Activated CD4-positive, alpha-beta memory T cell treated with anti-CD3 and anti-CD28 coated beads, Interleukin-2, amount 10 ng/mL, durations not matched to agents 7 days and 5 days (primary cell): ENCODE results near the gene NID2. TPM values are rescaled to one million over a fixed set of nuclear protein-coding genes. Genes with fewer than 3 reads are reported as not detected.

Experiments used
- CTCF ChIA-PET: fragments of 350-600 bp; sonication (Branson Sonifier 250); formaldehyde crosslinking; loops from one replicate; lab custom pipeline; 2021; ENCODE audit warnings: antibody characterized with exemption, inconsistent platforms; lab: Charles Lee
- POLR2A ChIA-PET: fragments of 350-600 bp; sonication (Branson Sonifier 250); formaldehyde crosslinking; loops from one replicate; lab custom pipeline; 2021; ENCODE audit warnings: antibody characterized with exemption; lab: Charles Lee
- DNase-seq: peaks from one replicate; pipeline ENCODE4 v3.0.0-alpha.2; 2020
- H3K27ac Mint-ChIP-seq: one replicate; pipeline ENCODE4 v1.8.0; 2021; ENCODE audit warnings: mild to moderate bottlenecking, mixed read lengths
- H3K27me3 Mint-ChIP-seq: one replicate; pipeline ENCODE4 v1.8.0; 2021; ENCODE audit warnings: mixed read lengths
- H3K36me3 Mint-ChIP-seq: one replicate; pipeline ENCODE4 v1.8.0; 2021; ENCODE audit warnings: low read depth, mixed read lengths
- H3K4me1 Mint-ChIP-seq: one replicate; pipeline ENCODE4 v1.8.0; 2021; ENCODE audit warnings: mixed read lengths
- H3K4me3 Mint-ChIP-seq: one replicate; pipeline ENCODE4 v1.8.0; 2021; ENCODE audit warnings: mild to moderate bottlenecking, mixed read lengths
- H3K9me3 Mint-ChIP-seq: one replicate; pipeline ENCODE4 v1.8.0; 2021; ENCODE audit warnings: mixed read lengths
- total RNA-seq, 2 experiments: library from RNA; stranded (reverse); gene quantifications; one replicate each; pipeline ENCODE4 v1.2.3, GENCODE V29; 2021

The NID2 gene
- total RNA-seq, 2 experiments from 2014 or later, result 0.15 to 0.18 TPM

GRCh38 chr14:52012635-52013034, 56.2 kb downstream of the NID2 start:
- H3K9me3 Mint-ChIP-seq, result no peaks in the 10 kb centered on the region

GRCh38 chr14:52011523-52011922, 57.3 kb downstream of the NID2 start:
- Mint-ChIP-seq H3K9me3 (no peaks in the 10 kb centered on the region), H3K36me3 (peaks cover 39% of the 10 kb centered on the region), H3K27ac (no peak overlapping the region), H3K4me1 (no peaks in the 10 kb centered on the region), H3K4me3 (no peak overlapping the region), H3K27me3 (peaks cover 3% of the 10 kb centered on the region)
- CTCF ChIA-PET, result interaction anchor here (0.6 kb wide), 1 partner anchor 32 kb away, joined by 3 read pairs; no protein-coding TSS in a partner anchor
- POLR2A ChIA-PET, result no interaction called here
- no peak for DNase-seq

More at GRCh38 chr14:52012635-52013034, 56.2 kb downstream of the NID2 start:
- Mint-ChIP-seq H3K4me1 (no peaks in the 10 kb centered on the region), H3K27me3 (peaks cover 4% of the 10 kb centered on the region), H3K27ac (no peak overlapping the region), H3K36me3 (peaks cover 34% of the 10 kb centered on the region), H3K4me3 (no peak overlapping the region)
- POLR2A ChIA-PET, result no interaction called here
- CTCF ChIA-PET, result interaction anchor here (0.9 kb wide), 1 partner anchor 9 kb away, joined by 3 read pairs; no protein-coding TSS in a partner anchor
- no peak for DNase-seq

- POLR2A ChIA-PET, result no interaction called here
- Mint-ChIP-seq H3K9me3 (no peaks in the 10 kb centered on the region), H3K36me3 (peaks cover 52% of the 10 kb centered on the region), H3K27me3 (no peaks in the 10 kb centered on the region), H3K27ac (no peak overlapping the region), H3K4me3 (no peak overlapping the region), H3K4me1 (no peaks in the 10 kb centered on the region)
- DNase-seq, result no peak
- CTCF ChIA-PET, result no interaction called here
Observed at GRCh38 chr14:52010173-52010693, 58.6 kb downstream of the NID2 start.

- no peak for DNase-seq
- no peaks in the 10 kb centered on the region for H3K27me3 Mint-ChIP-seq
- no peaks in the 10 kb centered on the region for H3K9me3 Mint-ChIP-seq
- no peaks in the 10 kb centered on the region for H3K4me1 Mint-ChIP-seq
- H3K27ac Mint-ChIP-seq, result no peak overlapping the region
- peaks cover 64% of the 10 kb centered on the region for H3K36me3 Mint-ChIP-seq
- ChIA-PET POLR2A (no interaction called here), CTCF (no interaction called here)
- no peak overlapping the region for H3K4me3 Mint-ChIP-seq
Observed at GRCh38 chr14:52008136-52008535, 60.7 kb downstream of the NID2 start.

GRCh38 chr14:52007637-52008036, 61.2 kb downstream of the NID2 start:
- Mint-ChIP-seq H3K27ac (no peak overlapping the region), H3K36me3 (peaks cover 66% of the 10 kb centered on the region)
- CTCF ChIA-PET, result no interaction called here

GRCh38 chr14:52007211-52007610, 61.6 kb downstream of the NID2 start:
- POLR2A ChIA-PET, result interaction anchor here (1.3 kb wide), 1 partner anchor 124 kb away, joined by 3 read pairs; no protein-coding TSS in a partner anchor
- Mint-ChIP-seq H3K4me1 (no peaks in the 10 kb centered on the region), H3K36me3 (peaks cover 71% of the 10 kb centered on the region), H3K27me3 (no peaks in the 10 kb centered on the region), H3K4me3 (no peak overlapping the region), H3K27ac (no peak overlapping the region), H3K9me3 (no peaks in the 10 kb centered on the region)
- DNase-seq, result no peak
- CTCF ChIA-PET, result interaction anchor here (1.7 kb wide), 1 partner anchor 12 kb away, joined by 9 read pairs; no protein-coding TSS in a partner anchor

More at GRCh38 chr14:52007637-52008036, 61.2 kb downstream of the NID2 start:
- Mint-ChIP-seq H3K27me3 (no peaks in the 10 kb centered on the region), H3K4me3 (no peak overlapping the region), H3K4me1 (no peaks in the 10 kb centered on the region), H3K9me3 (no peaks in the 10 kb centered on the region)
- DNase-seq, result no peak
- POLR2A ChIA-PET, result no interaction called here

- peaks cover 74% of the 10 kb centered on the region for H3K36me3 Mint-ChIP-seq
- ChIA-PET CTCF (interaction anchor here (0.9 to 1.7 kb wide), 2 partner anchors 11 to 15 kb away, joined by 3 to 9 read pairs; no protein-coding TSS in a partner anchor), POLR2A (interaction anchor here (1.1 to 1.3 kb wide), 2 partner anchors 11 to 124 kb away, joined by 3 read pairs; no protein-coding TSS in a partner anchor)
Observed at GRCh38 chr14:52006361-52006760, 62.5 kb downstream of the NID2 start.

GRCh38 chr14:52005625-52006024, 63.2 kb downstream of the NID2 start:
- Mint-ChIP-seq H3K27me3 (no peaks in the 10 kb centered on the region), H3K36me3 (peaks cover 71% of the 10 kb centered on the region), H3K4me1 (no peaks in the 10 kb centered on the region), H3K27ac (no peak overlapping the region), H3K4me3 (no peak overlapping the region), H3K9me3 (no peaks in the 10 kb centered on the region)
- DNase-seq, result no peak
- CTCF ChIA-PET, result interaction anchor here (0.5 to 1.7 kb wide), 2 partner anchors 10 to 294 kb away, joined by 3 to 9 read pairs; no protein-coding TSS in a partner anchor
- POLR2A ChIA-PET, result interaction anchor here (1.1 kb wide), 1 partner anchor 10 kb away, joined by 3 read pairs; no protein-coding TSS in a partner anchor

More at GRCh38 chr14:52006361-52006760, 62.5 kb downstream of the NID2 start:
- no peaks in the 10 kb centered on the region for H3K27me3 Mint-ChIP-seq
- H3K4me1 Mint-ChIP-seq, result no peaks in the 10 kb centered on the region
- no peak overlapping the region for H3K4me3 Mint-ChIP-seq
- no peaks in the 10 kb centered on the region for H3K9me3 Mint-ChIP-seq
- no peak for DNase-seq
- H3K27ac Mint-ChIP-seq, result no peak overlapping the region

- Mint-ChIP-seq H3K36me3 (peaks cover 74% of the 10 kb centered on the region), H3K9me3 (no peaks in the 10 kb centered on the region), H3K4me3 (no peak overlapping the region), H3K27ac (no peak overlapping the region), H3K27me3 (no peaks in the 10 kb centered on the region), H3K4me1 (no peaks in the 10 kb centered on the region)
- ChIA-PET CTCF (no interaction called here), POLR2A (interaction anchor here (1.2 kb wide), 1 partner anchor 13 kb away, joined by 3 read pairs; no protein-coding TSS in a partner anchor)
- DNase-seq, result no peak
Observed at GRCh38 chr14:52003324-52003723, 65.5 kb downstream of the NID2 start.

- ChIA-PET POLR2A (interaction anchor here (0.6 to 1.2 kb wide), 2 partner anchors 12 to 128 kb away, joined by 3 to 4 read pairs; no protein-coding TSS in a partner anchor), CTCF (no interaction called here)
- H3K4me1 Mint-ChIP-seq, result no peaks in the 10 kb centered on the region
- H3K4me3 Mint-ChIP-seq, result no peak overlapping the region
- peaks cover 67% of the 10 kb centered on the region for H3K36me3 Mint-ChIP-seq
- no peaks in the 10 kb centered on the region for H3K9me3 Mint-ChIP-seq
- H3K27me3 Mint-ChIP-seq, result no peaks in the 10 kb centered on the region
- no peak overlapping the region for H3K27ac Mint-ChIP-seq
- no peak for DNase-seq
Observed at GRCh38 chr14:52002542-52002941, 66.3 kb downstream of the NID2 start.

GRCh38 chr14:52000696-52001095, 68.2 kb downstream of the NID2 start:
- CTCF ChIA-PET, result no interaction called here
- DNase-seq, result no peak
- Mint-ChIP-seq H3K4me3 (no peak overlapping the region), H3K4me1 (peaks cover 4% of the 10 kb centered on the region), H3K27ac (no peak overlapping the region), H3K27me3 (no peaks in the 10 kb centered on the region), H3K9me3 (no peaks in the 10 kb centered on the region), H3K36me3 (peaks cover 68% of the 10 kb centered on the region)
- POLR2A ChIA-PET, result no interaction called here

GRCh38 chr14:52000019-52000582, 68.8 kb downstream of the NID2 start:
- H3K27ac Mint-ChIP-seq, result no peak overlapping the region
- DNase-seq, result no peak
- ChIA-PET CTCF (no interaction called here), POLR2A (no interaction called here)
- no peak overlapping the region for H3K4me3 Mint-ChIP-seq
- H3K36me3 Mint-ChIP-seq, result peaks cover 66% of the 10 kb centered on the region
- H3K9me3 Mint-ChIP-seq, result no peaks in the 10 kb centered on the region
- H3K4me1 Mint-ChIP-seq, result peaks cover 4% of the 10 kb centered on the region
- no peaks in the 10 kb centered on the region for H3K27me3 Mint-ChIP-seq

- ChIA-PET CTCF (no interaction called here), POLR2A (no interaction called here)
- no peaks in the 10 kb centered on the region for H3K27me3 Mint-ChIP-seq
- H3K4me1 Mint-ChIP-seq, result peaks cover 9% of the 10 kb centered on the region
- no peak for DNase-seq
- peaks cover 69% of the 10 kb centered on the region for H3K36me3 Mint-ChIP-seq
- H3K9me3 Mint-ChIP-seq, result no peaks in the 10 kb centered on the region
- H3K4me3 Mint-ChIP-seq, result no peak overlapping the region
- H3K27ac Mint-ChIP-seq, result no peak overlapping the region
Observed at GRCh38 chr14:51999084-51999483, 69.8 kb downstream of the NID2 start.
